A673 (cell line): ENCODE measurements around the gene ZNF146. TPM values are rescaled to one million over a fixed set of nuclear protein-coding genes. Genes with fewer than 3 reads are reported as not detected.

Source experiments
- BruUV-seq: library from RNA; stranded (reverse); fragments of 400-500 nt; replicated peaks from 2 replicates; lab custom pipeline; 2021; lab: Mats Ljungman, UMichigan
- CTCF ChIA-PET: fragments of 300-600 bp; sonication (Branson Sonifier 250); formaldehyde crosslinking; loops from one replicate; lab custom pipeline; 2022; ENCODE audit warnings: antibody characterized with exemption; lab: Charles Lee
- POLR2A ChIA-PET: fragments of 300-600 bp; sonication (Branson Sonifier 250); formaldehyde crosslinking; loops from one replicate; lab custom pipeline; 2022; ENCODE audit warnings: antibody characterized with exemption; ENCODE audit not compliant: low non-redundant PET; lab: Charles Lee
- DNase-seq: peaks from one replicate; pipeline ENCODE4 v3.0.0-alpha.2; 2015; ENCODE audit warnings: low spot score
- H3K27ac ChIP-seq: fragments of 200-600 bp; sonication (generic); 2 replicates; pipeline ENCODE4 v1.5.1; 2016; ENCODE audit warnings: mixed run types, low read depth, mild to moderate bottlenecking, mixed read lengths, antibody characterized with exemption, low read length; ENCODE audit not compliant: poor library complexity, severe bottlenecking
- H3K27me3 ChIP-seq: fragments of 200-600 bp; sonication (generic); replicated peaks from 2 replicates; pipeline ENCODE4 v1.6.1; 2017; ENCODE audit warnings: mixed run types, low read depth, mild to moderate bottlenecking, mixed read lengths, antibody characterized with exemption, low read length; ENCODE audit not compliant: insufficient read depth, poor library complexity
- H3K36me3 ChIP-seq: fragments of 200-600 bp; sonication (generic); 2 replicates; pipeline ENCODE4 v1.6.1; 2016; ENCODE audit warnings: mixed run types, mild to moderate bottlenecking, mixed read lengths, antibody characterized with exemption, low read length; ENCODE audit not compliant: insufficient read depth, poor library complexity, severe bottlenecking
- H3K4me1 ChIP-seq: fragments of 200-600 bp; sonication (generic); 2 replicates; pipeline ENCODE4 v1.6.1; 2017; ENCODE audit warnings: mixed run types, mild to moderate bottlenecking, mixed read lengths, antibody characterized with exemption, low read length; ENCODE audit not compliant: insufficient read depth, poor library complexity, severe bottlenecking
- H3K4me3 ChIP-seq: fragments of 200-600 bp; sonication (generic); 2 replicates; pipeline ENCODE4 v1.5.1; 2016; ENCODE audit warnings: low read depth, mixed run types, mild to moderate bottlenecking, mixed read lengths, low read length; ENCODE audit not compliant: poor library complexity, severe bottlenecking
- H3K9me3 ChIP-seq: fragments of 200-600 bp; sonication (generic); 2 replicates; pipeline ENCODE4 v1.6.1; 2016; ENCODE audit warnings: mixed run types, low read depth, mild to moderate bottlenecking, mixed read lengths, antibody characterized with exemption, low read length; ENCODE audit not compliant: poor library complexity, severe bottlenecking
- EZH2 ChIP-seq: fragments of 200-600 bp; sonication (generic); IDR thresholded peaks from 2 replicates; pipeline ENCODE4 v1.6.1; 2017; ENCODE audit warnings: borderline replicate concordance, low read depth, mild to moderate bottlenecking, mixed read lengths, antibody characterized with exemption, low read length; ENCODE audit not compliant: poor library complexity, severe bottlenecking
- intact Hi-C: fragments of 100-400 bp; cut with micrococcal nuclease; formaldehyde crosslinking; loops from one replicate; pipeline ENCODE4 v1.10.0; 2022; ENCODE audit not compliant: unreplicated experiment
- total RNA-seq: library from RNA; stranded (reverse); gene quantifications from 2 replicates; pipeline ENCODE4 v1.2.3, GENCODE V29; 2021
- TF ChIP-seq, protein P1 (sequence below): fragments of 300-800, 200-600 bp; sonication (generic); conservative IDR thresholded peaks from 2 replicates; pipeline ENCODE4 v1.5.1; 2017; ENCODE audit warnings: low read depth, mild to moderate bottlenecking, antibody characterized with exemption, low read length, moderate library complexity, mixed read lengths

Gene ZNF146
- total RNA-seq, 1 experiment from 2014 or later: 130 TPM

DNA sequence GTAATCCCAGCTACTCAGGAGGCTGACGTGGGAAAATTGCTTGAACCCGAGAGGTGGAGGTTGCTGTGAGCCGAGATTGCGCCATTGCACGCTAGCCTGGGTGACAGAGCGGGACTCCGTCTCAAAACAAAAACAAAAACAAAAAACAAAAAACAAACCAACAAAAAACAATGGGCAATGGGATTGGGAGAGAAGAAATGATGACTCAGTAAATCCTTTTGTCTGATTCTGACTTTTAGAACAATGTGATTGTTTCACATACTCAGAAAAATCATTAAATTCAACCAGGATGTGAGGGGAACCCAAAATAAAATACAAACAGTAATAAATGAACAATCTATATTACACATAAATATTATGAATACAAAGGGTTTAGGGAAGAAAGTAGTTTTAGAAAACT is 5.5 kb upstream of the ZNF146 start:
- no peak for DNase-seq
- H3K4me1 ChIP-seq: no peaks in the 10 kb centered on the region
- H3K27me3 ChIP-seq: no peaks in the 10 kb centered on the region
- CTCF ChIA-PET: no interaction called here
- no peak overlapping the region for H3K4me3 ChIP-seq
- POLR2A ChIA-PET: no interaction called here
- no peaks in the 10 kb centered on the region for H3K36me3 ChIP-seq
- BruUV-seq: no TSS peak
- H3K9me3 ChIP-seq: no peaks in the 10 kb centered on the region
- no peak for TF ChIP-seq EZH2
- TF ChIP-seq, protein P1, sequence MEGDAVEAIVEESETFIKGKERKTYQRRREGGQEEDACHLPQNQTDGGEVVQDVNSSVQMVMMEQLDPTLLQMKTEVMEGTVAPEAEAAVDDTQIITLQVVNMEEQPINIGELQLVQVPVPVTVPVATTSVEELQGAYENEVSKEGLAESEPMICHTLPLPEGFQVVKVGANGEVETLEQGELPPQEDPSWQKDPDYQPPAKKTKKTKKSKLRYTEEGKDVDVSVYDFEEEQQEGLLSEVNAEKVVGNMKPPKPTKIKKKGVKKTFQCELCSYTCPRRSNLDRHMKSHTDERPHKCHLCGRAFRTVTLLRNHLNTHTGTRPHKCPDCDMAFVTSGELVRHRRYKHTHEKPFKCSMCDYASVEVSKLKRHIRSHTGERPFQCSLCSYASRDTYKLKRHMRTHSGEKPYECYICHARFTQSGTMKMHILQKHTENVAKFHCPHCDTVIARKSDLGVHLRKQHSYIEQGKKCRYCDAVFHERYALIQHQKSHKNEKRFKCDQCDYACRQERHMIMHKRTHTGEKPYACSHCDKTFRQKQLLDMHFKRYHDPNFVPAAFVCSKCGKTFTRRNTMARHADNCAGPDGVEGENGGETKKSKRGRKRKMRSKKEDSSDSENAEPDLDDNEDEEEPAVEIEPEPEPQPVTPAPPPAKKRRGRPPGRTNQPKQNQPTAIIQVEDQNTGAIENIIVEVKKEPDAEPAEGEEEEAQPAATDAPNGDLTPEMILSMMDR: no peak
- no peak overlapping the region for H3K27ac ChIP-seq
- intact Hi-C loops: no loop called here

GRCh38 chr19:36210497-36210896 is 4.4 kb upstream of the ZNF146 start:
- no peaks in the 10 kb centered on the region for H3K27me3 ChIP-seq
- no peaks in the 10 kb centered on the region for H3K9me3 ChIP-seq
- H3K4me3 ChIP-seq: no peak overlapping the region
- H3K27ac ChIP-seq: no peak overlapping the region
- ChIA-PET CTCF (no interaction called here), POLR2A (no interaction called here)
- H3K36me3 ChIP-seq: no peaks in the 10 kb centered on the region
- H3K4me1 ChIP-seq: no peaks in the 10 kb centered on the region
- DNase-seq: no peak
- TF ChIP-seq, protein P1: no peak
- TF ChIP-seq EZH2: no peak
- intact Hi-C loops: no loop called here
- no TSS peak for BruUV-seq

GRCh38 chr19:36212895-36213294 is 2.0 kb upstream of the ZNF146 start:
- intact Hi-C loops: no loop called here
- TF ChIP-seq, protein P1: no peak
- no peak for TF ChIP-seq EZH2
- Histone ChIP-seq H3K27ac (no peak overlapping the region), H3K27me3 (no peaks in the 10 kb centered on the region), H3K4me1 (no peaks in the 10 kb centered on the region), H3K4me3 (no peak overlapping the region), H3K36me3 (no peaks in the 10 kb centered on the region), H3K9me3 (no peaks in the 10 kb centered on the region)
- no peak for DNase-seq
- ChIA-PET POLR2A (no interaction called here), CTCF (no interaction called here)
- BruUV-seq: no TSS peak
